Measurements from ENCODE around the gene RILP. TPM values are rescaled to one million over a fixed set of nuclear protein-coding genes. Genes with fewer than 3 reads are reported as not detected.
A peak's percentile ranks its signal among the peaks of the same experiment; 100 is the strongest.

Gene RILP
- total RNA-seq, 2 experiments from 2014 or later = 5.8 to 6.2 TPM

- Mint-ChIP-seq H3K27ac (no peak overlapping the region), H3K4me1 (ENCODE audit: low read depth) (no peaks in the 10 kb centered on the region), H3K36me3 (no peaks in the 10 kb centered on the region), H3K9me3 (no peaks in the 10 kb centered on the region), H3K27me3 (no peaks in the 10 kb centered on the region), H3K4me3 (no peak overlapping the region)
- no peak for DNase-seq
- intact Hi-C loops (cut with micrococcal nuclease) = no loop called here
- ChIA-PET CTCF (interaction anchor here (2.7 kb wide), 1 partner anchor 9 kb away, joined by 19 read pairs; no protein-coding TSS in a partner anchor), POLR2A (interaction anchor here (0.6 kb wide), 1 partner anchor 212 kb away, joined by 4 read pairs; no protein-coding TSS in a partner anchor)
Measured at GRCh38 chr17:1638624-1639300, 10.9 kb downstream of the RILP start.

- ChIA-PET POLR2A (no interaction called here), CTCF (interaction anchor here (2.7 kb wide), 1 partner anchor 8 kb away, joined by 19 read pairs; no protein-coding TSS in a partner anchor)
- H3K4me1 Mint-ChIP-seq (ENCODE audit: low read depth) = no peaks in the 10 kb centered on the region
- no peak overlapping the region for H3K4me3 Mint-ChIP-seq
- no peaks in the 10 kb centered on the region for H3K27me3 Mint-ChIP-seq
- no peaks in the 10 kb centered on the region for H3K9me3 Mint-ChIP-seq
- H3K36me3 Mint-ChIP-seq = no peaks in the 10 kb centered on the region
- no peak overlapping the region for H3K27ac Mint-ChIP-seq
- no peak for DNase-seq
- intact Hi-C loops (cut with micrococcal nuclease) = no loop called here
Measured at GRCh38 chr17:1638171-1638590, 11.5 kb downstream of the RILP start.

- H3K4me3 Mint-ChIP-seq = no peak overlapping the region
- POLR2A ChIA-PET = no interaction called here
- DNase-seq = no peak
- no peaks in the 10 kb centered on the region for H3K27me3 Mint-ChIP-seq
- no peaks in the 10 kb centered on the region for H3K9me3 Mint-ChIP-seq
- no peaks in the 10 kb centered on the region for H3K4me1 Mint-ChIP-seq (ENCODE audit: low read depth)
- intact Hi-C loops (cut with micrococcal nuclease) = no loop called here
- CTCF ChIA-PET = interaction anchor here (1.0 to 1.4 kb wide), 2 partner anchors 12 to 62 kb away, joined by 3 to 4 read pairs; no protein-coding TSS in a partner anchor
- H3K36me3 Mint-ChIP-seq = no peaks in the 10 kb centered on the region
- no peak overlapping the region for H3K27ac Mint-ChIP-seq
Measured at GRCh38 chr17:1636732-1637285, 12.9 kb downstream of the RILP start.

GRCh38 chr17:1635675-1636465 lies 13.8 kb downstream of the RILP start:
- ChIA-PET CTCF (interaction anchor here (1.0 kb wide), 1 partner anchor 61 kb away, joined by 3 read pairs; no protein-coding TSS in a partner anchor), POLR2A (no interaction called here)
- Mint-ChIP-seq H3K4me3 (no peak overlapping the region), H3K9me3 (no peaks in the 10 kb centered on the region), H3K27ac (no peak overlapping the region), H3K4me1 (ENCODE audit: low read depth) (no peaks in the 10 kb centered on the region), H3K27me3 (no peaks in the 10 kb centered on the region), H3K36me3 (no peaks in the 10 kb centered on the region)
- intact Hi-C loops (cut with micrococcal nuclease) = no loop called here
- DNase-seq = no peak

GRCh38 chr17:1634841-1635650 lies 14.6 kb downstream of the RILP start:
- intact Hi-C loops (cut with micrococcal nuclease) = no loop called here

GRCh38 chr17:1630662-1631061 lies 19.0 kb downstream of the RILP start:
- H3K36me3 Mint-ChIP-seq = no peaks in the 10 kb centered on the region
- no peak for DNase-seq
- no peak overlapping the region for H3K4me3 Mint-ChIP-seq
- POLR2A ChIA-PET = interaction anchor here (0.7 to 2.4 kb wide), 3 partner anchors 19 to 93 kb away, joined by 3 to 14 read pairs (median 4); partner anchors contain the start of gene RILP
- CTCF ChIA-PET = interaction anchor here (0.6 to 9.4 kb wide), 30 partner anchors 9 to 402 kb away, joined by 3 to 209 read pairs (median 6); partner anchors contain the start of genes INPP5K, PITPNA, RILP and SCARF1
- H3K27ac Mint-ChIP-seq = no peak overlapping the region
- H3K27me3 Mint-ChIP-seq = peaks cover 15% of the 10 kb centered on the region
- peaks cover 11% of the 10 kb centered on the region for H3K4me1 Mint-ChIP-seq (ENCODE audit: low read depth)
- intact Hi-C loops (cut with micrococcal nuclease) = loop anchor here (1.0 to 2.0 kb wide), 3 partner anchors 56 to 114 kb away; partner anchors contain the start of gene INPP5K
- H3K9me3 Mint-ChIP-seq = no peaks in the 10 kb centered on the region

More at GRCh38 chr17:1634841-1635650, 14.6 kb downstream of the RILP start:
- POLR2A ChIA-PET = no interaction called here
- CTCF ChIA-PET = interaction anchor here (1.0 kb wide), 1 partner anchor 60 kb away, joined by 3 read pairs; no protein-coding TSS in a partner anchor
- H3K4me1 Mint-ChIP-seq (ENCODE audit: low read depth) = peaks cover 2% of the 10 kb centered on the region
- DNase-seq = no peak
- no peaks in the 10 kb centered on the region for H3K27me3 Mint-ChIP-seq
- no peaks in the 10 kb centered on the region for H3K9me3 Mint-ChIP-seq
- no peak overlapping the region for H3K27ac Mint-ChIP-seq
- H3K36me3 Mint-ChIP-seq = no peaks in the 10 kb centered on the region
- no peak overlapping the region for H3K4me3 Mint-ChIP-seq

- peaks cover 11% of the 10 kb centered on the region for H3K4me1 Mint-ChIP-seq (ENCODE audit: low read depth)
- H3K4me3 Mint-ChIP-seq = peak overlapping the region; percentile 73
- peaks cover 16% of the 10 kb centered on the region for H3K27me3 Mint-ChIP-seq
- H3K27ac Mint-ChIP-seq = peak overlapping the region; percentile 18
- no peaks in the 10 kb centered on the region for H3K9me3 Mint-ChIP-seq
- no peaks in the 10 kb centered on the region for H3K36me3 Mint-ChIP-seq
- CTCF ChIA-PET = interaction anchor here (0.6 to 9.4 kb wide), 34 partner anchors 10 to 401 kb away, joined by 3 to 209 read pairs (median 5); partner anchors contain the start of genes INPP5K, PITPNA, RILP and SCARF1
- POLR2A ChIA-PET = interaction anchor here (0.7 to 2.4 kb wide), 4 partner anchors 20 to 92 kb away, joined by 3 to 14 read pairs (median 4); partner anchors contain the start of genes PITPNA and RILP
- intact Hi-C loops (cut with micrococcal nuclease) = loop anchor here (1.0 to 2.0 kb wide), 3 partner anchors 55 to 113 kb away; partner anchors contain the start of gene INPP5K
- peak; percentile 91 for DNase-seq
Measured at GRCh38 chr17:1629504-1630310, 20.0 kb downstream of the RILP start.

- CTCF ChIA-PET = interaction anchor here (0.7 to 9.4 kb wide), 17 partner anchors 10 to 264 kb away, joined by 3 to 209 read pairs (median 12); partner anchors contain the start of genes INPP5K, RILP and SCARF1
- Mint-ChIP-seq H3K4me1 (ENCODE audit: low read depth) (peaks cover 11% of the 10 kb centered on the region), H3K9me3 (no peaks in the 10 kb centered on the region), H3K27ac (peak overlapping the region; percentile 67), H3K4me3 (peak overlapping the region; percentile 87), H3K27me3 (peaks cover 16% of the 10 kb centered on the region), H3K36me3 (no peaks in the 10 kb centered on the region)
- DNase-seq = peak; percentile 93
- intact Hi-C loops (cut with micrococcal nuclease) = loop anchor here (1.0 kb wide), 1 partner anchor 22 kb away; no protein-coding TSS in a partner anchor
- POLR2A ChIA-PET = interaction anchor here (1.2 to 2.4 kb wide), 2 partner anchors 55 to 66 kb away, joined by 3 to 14 read pairs; partner anchors contain the start of gene PITPNA
Measured at GRCh38 chr17:1628856-1629503, 20.7 kb downstream of the RILP start.

GRCh38 chr17:1627982-1628855 lies 21.4 kb downstream of the RILP start, which contains the start of gene SLC43A2:
SLC43A2 (minus strand) TSS chr17:1628834; CDS start chr17:1627874, 960 bp downstream.
- Mint-ChIP-seq H3K36me3 (no peaks in the 10 kb centered on the region), H3K4me3 (peak within 1 kb of the TSS; percentile 87), H3K9me3 (no peaks in the 10 kb centered on the region), H3K27ac (peak within 1 kb of the TSS; percentile 67), H3K4me1 (ENCODE audit: low read depth) (peaks cover 11% of the 10 kb centered on the region), H3K27me3 (peaks cover 16% of the 10 kb centered on the region)
- DNase-seq = peak; percentile 83
- intact Hi-C loops (cut with micrococcal nuclease) = loop anchor here (1.0 kb wide), 1 partner anchor 21 kb away; no protein-coding TSS in a partner anchor
- ChIA-PET CTCF (interaction anchor here (2.0 to 9.4 kb wide), 6 partner anchors 17 to 112 kb away, joined by 12 to 209 read pairs (median 24); partner anchors contain the start of genes INPP5K, RILP and SCARF1), POLR2A (interaction anchor here (0.6 to 2.4 kb wide), 2 partner anchors 21 to 54 kb away, joined by 4 to 14 read pairs; no protein-coding TSS in a partner anchor)

All from activated CD4-positive, alpha-beta memory T cell treated with anti-CD3 and anti-CD28 coated beads for 36 hours (primary cell).